Measurements from ENCODE around the gene ROBO1. TPM values are rescaled to one million over a fixed set of nuclear protein-coding genes. Genes with fewer than 3 reads are reported as not detected.

The ROBO1 gene
- total and polyA plus RNA-seq, 4 donors, result 1.0 to 30.3 (median 3.9) TPM

GRCh38 chr3:78845605-78846004 lies 922.2 kb downstream of the ROBO1 start:
- H3K27ac ChIP-seq (ENCODE audit: low read depth in 1 of 2, low read length in 2 of 2), result no peak overlapping the region
- no peaks in the 10 kb centered on the region for H3K36me3 ChIP-seq (ENCODE audit: control insufficient read depth in 4 of 4, insufficient read depth in 3 of 4, low read depth in 1 of 4, low read length in 3 of 4)
- DNase-seq (ENCODE audit: low spot score), result no peak
- H3K4me1 ChIP-seq (ENCODE audit: control insufficient read depth in 4 of 4, insufficient read depth in 4 of 4, low read length in 3 of 4), result peaks cover 3 to 17% (median 12%) of the 10 kb centered on the region in 4 donors
- no peak overlapping the region for H3K9ac ChIP-seq (ENCODE audit: low read depth in 1 of 2, low read length in 2 of 2)
- no peak overlapping the region for H3K4me3 ChIP-seq (ENCODE audit: low read depth in 1 of 3, low read length in 3 of 3)
- H3K27me3 ChIP-seq (ENCODE audit: control insufficient read depth in 4 of 4, insufficient read depth in 4 of 4, low read length in 3 of 4), result no peaks in the 10 kb centered on the region
- TF ChIP-seq GABPA (IDR thresholded peaks at IDR 0.05 in 1 of 2, conservative IDR thresholded peaks at IDR 0.05 in 1 of 2), result no peak
- TF ChIP-seq ZBTB33 (IDR thresholded peaks at IDR 0.05), result no peak
- TF ChIP-seq FOXA2 (IDR thresholded peaks at IDR 0.05), result no peak
- H3K9me3 ChIP-seq (ENCODE audit: control insufficient read depth in 4 of 4, low read length in 3 of 4), result no peaks in the 10 kb centered on the region
- WGBS, result 75% methylated on average over 3 of the region's 3 CpGs

GRCh38 chr3:78844307-78844706 lies 923.5 kb downstream of the ROBO1 start:
- no peak overlapping the region for H3K4me3 ChIP-seq (ENCODE audit: low read depth in 1 of 3, low read length in 3 of 3)
- H3K36me3 ChIP-seq (ENCODE audit: control insufficient read depth in 4 of 4, insufficient read depth in 3 of 4, low read depth in 1 of 4, low read length in 3 of 4), result no peaks in the 10 kb centered on the region
- no peaks in the 10 kb centered on the region for H3K27me3 ChIP-seq (ENCODE audit: control insufficient read depth in 4 of 4, insufficient read depth in 4 of 4, low read length in 3 of 4)
- TF ChIP-seq SP1 (IDR thresholded peaks at IDR 0.05) (peak; percentile 94), REST (IDR thresholded peaks at IDR 0.05) (peak; percentile 75), RXRA (IDR thresholded peaks at IDR 0.05) (peak; percentile 95 to 98), TAF1 (conservative IDR thresholded peaks at IDR 0.05) (no peak), JUND (IDR thresholded peaks at IDR 0.05) (peak; percentile 54 to 90), ATF3 (IDR thresholded peaks at IDR 0.05) (peak; percentile 75), ZBTB33 (IDR thresholded peaks at IDR 0.05) (peak; percentile 77), FOXA2 (IDR thresholded peaks at IDR 0.05) (peak; percentile 86), CTCF (IDR thresholded peaks at IDR 0.05; ENCODE audit: low read depth, low read length, missing input control) (no peak), HNF4A (conservative IDR thresholded peaks at IDR 0.05) (peak; percentile 90 to 96), HNF4G (IDR thresholded peaks at IDR 0.05) (peak; percentile 83), YY1 (IDR thresholded peaks at IDR 0.05) (peak; percentile 93), GABPA (IDR thresholded peaks at IDR 0.05 in 1 of 2, conservative IDR thresholded peaks at IDR 0.05 in 1 of 2) (peak in 1 of 2 donors; percentile 71), EGR1 (IDR thresholded peaks at IDR 0.05; ENCODE audit: low read depth in 2 of 2) (peak in 1 of 2 donors; percentile 41), FOXA1 (IDR thresholded peaks at IDR 0.05) (peak; percentile 76), RAD21 (IDR thresholded peaks at IDR 0.05) (peak; percentile 48 to 60), MAX (IDR thresholded peaks at IDR 0.05) (peak; percentile 77), NR2F2 (IDR thresholded peaks at IDR 0.05) (peak; percentile 87)
- H3K9ac ChIP-seq (ENCODE audit: low read depth in 1 of 2, low read length in 2 of 2), result no peak overlapping the region
- H3K27ac ChIP-seq (ENCODE audit: low read depth in 1 of 2, low read length in 2 of 2), result peak overlapping the region in 1 of 2 donors; percentile 25
- peaks cover 3 to 17% (median 12%) of the 10 kb centered on the region in 4 donors for H3K4me1 ChIP-seq (ENCODE audit: control insufficient read depth in 4 of 4, insufficient read depth in 4 of 4, low read length in 3 of 4)
- no peaks in the 10 kb centered on the region for H3K9me3 ChIP-seq (ENCODE audit: control insufficient read depth in 4 of 4, low read length in 3 of 4)
- 38% methylated on average over 4 of the region's 4 CpGs for WGBS
- DNase-seq (ENCODE audit: low spot score), result no peak
